HEK293 (cell line): ENCODE measurements around the gene SSBP1.

Experiments used
- CTCF ChIA-PET: fragments of 350-600 bp; formaldehyde crosslinking; extraction: SDS; loops from one replicate; lab custom pipeline; 2021; ENCODE audit warnings: antibody characterized with exemption; lab: Yijun Ruan, JAX
- POLR2A ChIA-PET: fragments of 300-600 bp; formaldehyde crosslinking; extraction: SDS; loops from one replicate; lab custom pipeline; 2020; ENCODE audit warnings: antibody characterized with exemption, inconsistent platforms; lab: Yijun Ruan, JAX
- H3K27ac ChIP-seq: fragments of 200-500 bp; sonication (Bioruptor generic); 2 replicates; pipeline ENCODE4 v1.5.1; 2014; ENCODE audit warnings: low read depth, low read length, control low read depth, inconsistent platforms; ENCODE audit errors: extremely low read depth
- H3K36me3 ChIP-seq, 2 experiments: fragments of 200-500 bp in 1 of 2; sonication (Bioruptor generic) in 1 of 2; 1 replicate in 1 of 2; 2 replicates in 1 of 2; pipeline ENCODE4 v1.5.1; 2014 to 2017; ENCODE audit warnings: inconsistent platforms in 2 of 2, low read length in 2 of 2; ENCODE audit not compliant: control insufficient read depth in 2 of 2, insufficient read depth in 1 of 2
- H3K4me1 ChIP-seq: fragments of 200-500 bp; sonication (Bioruptor generic); 2 replicates; pipeline ENCODE4 v1.5.1; 2014; ENCODE audit warnings: mild to moderate bottlenecking, low read length, inconsistent platforms; ENCODE audit not compliant: control insufficient read depth, insufficient read depth
- H3K4me3 ChIP-seq: 2 replicates; pipeline ENCODE4 v1.5.1; 2011; ENCODE audit warnings: low read depth, mild to moderate bottlenecking, control low read depth, low read length, moderate library complexity
- H3K9me3 ChIP-seq: fragments of 200-500 bp; sonication (Bioruptor generic); 2 replicates; pipeline ENCODE4 v1.5.1; 2014; ENCODE audit warnings: low read depth, low read length, inconsistent platforms; ENCODE audit not compliant: control insufficient read depth, insufficient read depth
- HIC1 ChIP-seq: fragments of 450-650 bp; formaldehyde crosslinking; IDR thresholded peaks from 2 replicates; pipeline ENCODE4 v1.5.1; 2016; ENCODE audit warnings: missing biosample characterization, missing genetic modification characterization
- HOXA7 ChIP-seq: sonication (generic); formaldehyde crosslinking; IDR thresholded peaks from 2 replicates; pipeline ENCODE4 v1.8.1; 2022; ENCODE audit warnings: missing genetic modification reagents, borderline replicate concordance
- KLF16 ChIP-seq: fragments of 450-650 bp; formaldehyde crosslinking; IDR thresholded peaks from 2 replicates; pipeline ENCODE4 v1.5.1; 2017; ENCODE audit warnings: missing biosample characterization, missing genetic modification characterization
- KLF8 ChIP-seq: fragments of 450-650 bp; formaldehyde crosslinking; IDR thresholded peaks from 2 replicates; pipeline ENCODE4 v1.5.1; 2016; ENCODE audit warnings: missing biosample characterization, missing genetic modification characterization
- PRDM4 ChIP-seq: fragments of 450-650 bp; formaldehyde crosslinking; IDR thresholded peaks from 2 replicates; pipeline ENCODE4 v1.5.1; 2017; ENCODE audit warnings: missing biosample characterization, missing genetic modification characterization
- SCRT1 ChIP-seq: fragments of 450-650 bp; formaldehyde crosslinking; IDR thresholded peaks from 2 replicates; pipeline ENCODE4 v1.5.1; 2016; ENCODE audit warnings: missing biosample characterization, missing genetic modification characterization, borderline replicate concordance
- SETDB1 ChIP-seq: IDR thresholded peaks from one replicate; pipeline ENCODE4 v1.6.1; 2017; ENCODE audit warnings: mild to moderate bottlenecking, low read length, moderate library complexity, mixed read lengths; ENCODE audit not compliant: insufficient read length
- SP2 ChIP-seq: fragments of 450-650 bp; formaldehyde crosslinking; IDR thresholded peaks from 2 replicates; pipeline ENCODE4 v1.5.1; 2016; ENCODE audit warnings: missing biosample characterization, missing genetic modification characterization
- TSHZ1 ChIP-seq: fragments of 450-650 bp; formaldehyde crosslinking; IDR thresholded peaks from 2 replicates; pipeline ENCODE4 v1.5.1; 2016; ENCODE audit warnings: missing biosample characterization, missing genetic modification characterization, borderline replicate concordance
- WT1 ChIP-seq: fragments of 450-650 bp; formaldehyde crosslinking; IDR thresholded peaks from 2 replicates; pipeline ENCODE4 v1.5.1; 2016; ENCODE audit warnings: missing biosample characterization, missing genetic modification characterization
- ZBTB20 ChIP-seq: fragments of 450-650 bp; formaldehyde crosslinking; IDR thresholded peaks from 2 replicates; pipeline ENCODE4 v1.5.1; 2016; ENCODE audit warnings: missing biosample characterization, missing genetic modification characterization
- ZBTB48 ChIP-seq: fragments of 450-650 bp; formaldehyde crosslinking; IDR thresholded peaks from 2 replicates; pipeline ENCODE4 v1.5.1; 2016; ENCODE audit warnings: missing biosample characterization, missing genetic modification characterization
- ZBTB49 ChIP-seq: fragments of 450-650 bp; formaldehyde crosslinking; IDR thresholded peaks from 2 replicates; pipeline ENCODE4 v1.5.1; 2016; ENCODE audit warnings: missing biosample characterization, missing genetic modification characterization, low read depth
- ZBTB7A ChIP-seq: fragments of 450-650 bp; formaldehyde crosslinking; IDR thresholded peaks from 2 replicates; pipeline ENCODE4 v1.5.1; 2016; ENCODE audit warnings: low read depth, missing biosample characterization, missing genetic modification characterization
- ZNF23 ChIP-seq: fragments of 450-650 bp; formaldehyde crosslinking; IDR thresholded peaks from 2 replicates; pipeline ENCODE4 v1.5.1; 2016; ENCODE audit warnings: missing biosample characterization, missing genetic modification characterization, borderline replicate concordance
- ZNF324 ChIP-seq: fragments of 450-650 bp; formaldehyde crosslinking; IDR thresholded peaks from 2 replicates; pipeline ENCODE4 v1.5.1; 2016; ENCODE audit warnings: missing biosample characterization, missing genetic modification characterization
- ZNF350 ChIP-seq: fragments of 450-650 bp; formaldehyde crosslinking; IDR thresholded peaks from 2 replicates; pipeline ENCODE4 v1.5.0; 2017; ENCODE audit warnings: missing biosample characterization, mild to moderate bottlenecking, missing genetic modification characterization
- ZNF354C ChIP-seq: fragments of 450-650 bp; formaldehyde crosslinking; IDR thresholded peaks from 2 replicates; pipeline ENCODE4 v1.5.1; 2016; ENCODE audit warnings: missing biosample characterization, missing genetic modification characterization, low read depth, borderline replicate concordance
- ZNF404 ChIP-seq: fragments of 450-650 bp; formaldehyde crosslinking; IDR thresholded peaks from 2 replicates; pipeline ENCODE4 v1.5.1; 2017; ENCODE audit warnings: missing biosample characterization, missing genetic modification characterization
- ZNF449 ChIP-seq: fragments of 450-650 bp; formaldehyde crosslinking; IDR thresholded peaks from 2 replicates; pipeline ENCODE4 v1.5.1; 2017; ENCODE audit warnings: missing biosample characterization, mild to moderate bottlenecking, missing genetic modification characterization, moderate library complexity
- ZNF747 ChIP-seq: fragments of 450-650 bp; formaldehyde crosslinking; IDR thresholded peaks from 2 replicates; pipeline ENCODE4 v1.5.1; 2016; ENCODE audit warnings: missing biosample characterization, missing genetic modification characterization
- ZNF785 ChIP-seq: fragments of 450-650 bp; formaldehyde crosslinking; IDR thresholded peaks from 2 replicates; pipeline ENCODE4 v1.5.1; 2016; ENCODE audit warnings: missing biosample characterization, missing genetic modification characterization
- ZSCAN18 ChIP-seq: fragments of 450-650 bp; formaldehyde crosslinking; IDR thresholded peaks from 2 replicates; pipeline ENCODE4 v1.5.1; 2016; ENCODE audit warnings: missing biosample characterization, missing genetic modification characterization

The SSBP1 gene

GRCh38 chr7:141737836-141738591 lies at the start of gene SSBP1:
TSS of gene SSBP1 (plus strand) at chr7:141738358. CDS start at chr7:141739167, 809 bp downstream.
- Histone ChIP-seq H3K4me3 (peak within 1 kb of the TSS; percentile 64), H3K9me3 (no peaks in the 10 kb centered on the region), H3K4me1 (no peaks in the 10 kb centered on the region), H3K36me3 (peaks cover under 1 to 36% of the 10 kb centered on the region in 2 experiments), H3K27ac (peak within 1 kb of the TSS; percentile 13)
- ChIA-PET CTCF (interaction anchor here (0.6 to 3.0 kb wide), 26 partner anchors 9 to 1171 kb away, joined by 3 to 23 read pairs (median 4); partner anchors contain the start of gene WEE2), POLR2A (interaction anchor here (0.6 to 1.8 kb wide), 12 partner anchors 11 to 666 kb away, joined by 3 to 12 read pairs (median 3); partner anchors contain the start of gene DENND11)
- TF ChIP-seq ZNF785 (tag by site-specific recombination): no peak
- TF ChIP-seq ZNF354C (tag by site-specific recombination): no peak
- peak; percentile 94 for TF ChIP-seq KLF8
- peak; percentile 94 for TF ChIP-seq KLF16 (tag by site-specific recombination)
- no peak for TF ChIP-seq WT1 (tag by site-specific recombination)
- peak; percentile 100 for TF ChIP-seq PRDM4 (tag by site-specific recombination)
- no peak for TF ChIP-seq ZNF350 (tag by site-specific recombination)
- TF ChIP-seq ZNF449 (tag by site-specific recombination): peak; percentile 90
- TF ChIP-seq SETDB1: no peak
- no peak; the same call in 1 of the 2 replicates for TF ChIP-seq SCRT1 (tag by site-specific recombination)
- TF ChIP-seq ZNF404 (tag by site-specific recombination): no peak
- TF ChIP-seq SP2: peak; percentile 76
- TF ChIP-seq HIC1 (tag by site-specific recombination): no peak
- no peak for TF ChIP-seq TSHZ1 (tag by site-specific recombination)
- TF ChIP-seq ZSCAN18 (tag by site-specific recombination): peak; percentile 55; the same call in 1 of the 2 replicates
- peak; percentile 99 for TF ChIP-seq ZNF324 (tag by site-specific recombination)
- peak; percentile 54; the same call in 1 of the 2 replicates for TF ChIP-seq ZBTB20 (tag by site-specific recombination)
- TF ChIP-seq ZNF23: no peak
- no peak for TF ChIP-seq ZBTB49 (tag by site-specific recombination)
- TF ChIP-seq ZNF747 (tag by site-specific recombination): no peak
- no peak for TF ChIP-seq HOXA7 (CRISPR knock-in tag)
- TF ChIP-seq ZBTB7A (tag by site-specific recombination): no peak
- TF ChIP-seq ZBTB48: peak; percentile 89
